SH-SY5Y (cell line): ENCODE data around the gene PSMC3IP.

Experiments used
- GATA2 ChIP-seq: IDR thresholded peaks from 2 replicates; pipeline ENCODE4 v1.6.1; 2011; ENCODE audit warnings: mild to moderate bottlenecking, low read depth, low read length
- GATA3 ChIP-seq: IDR thresholded peaks from 2 replicates; pipeline ENCODE4 v1.6.1; 2011; ENCODE audit warnings: low read depth, mild to moderate bottlenecking, low read length, moderate library complexity

DNA sequence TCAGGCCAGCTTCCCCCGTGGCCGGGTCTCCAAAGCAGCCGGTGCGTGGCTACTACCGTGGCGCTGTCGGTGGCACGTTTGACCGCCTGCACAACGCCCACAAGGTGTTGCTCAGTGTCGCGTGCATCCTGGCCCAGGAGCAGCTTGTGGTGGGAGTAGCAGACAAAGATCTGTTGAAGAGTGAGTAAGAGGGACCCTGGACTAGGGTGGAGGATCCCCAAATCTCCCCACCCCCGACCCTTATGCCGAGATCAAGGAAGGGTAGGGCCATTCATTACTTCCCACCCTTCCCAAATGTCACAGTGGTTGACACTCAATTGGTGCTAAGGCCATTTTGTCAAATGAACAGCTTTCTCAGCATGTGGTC, 14.4 kb downstream of the PSMC3IP start:
- TF ChIP-seq GATA2 = no peak
- no peak for TF ChIP-seq GATA3
